ENCODE data around the gene ASTE1. TPM values are rescaled to one million over a fixed set of nuclear protein-coding genes. Genes with fewer than 3 reads are reported as not detected.

Gene ASTE1
- total and polyA plus RNA-seq, 2 of the 8 experiments (the other 6 are each of a cell fraction or from before 2014, with no cell fraction given), result 6.4 TPM; not detected in 1

DNA sequence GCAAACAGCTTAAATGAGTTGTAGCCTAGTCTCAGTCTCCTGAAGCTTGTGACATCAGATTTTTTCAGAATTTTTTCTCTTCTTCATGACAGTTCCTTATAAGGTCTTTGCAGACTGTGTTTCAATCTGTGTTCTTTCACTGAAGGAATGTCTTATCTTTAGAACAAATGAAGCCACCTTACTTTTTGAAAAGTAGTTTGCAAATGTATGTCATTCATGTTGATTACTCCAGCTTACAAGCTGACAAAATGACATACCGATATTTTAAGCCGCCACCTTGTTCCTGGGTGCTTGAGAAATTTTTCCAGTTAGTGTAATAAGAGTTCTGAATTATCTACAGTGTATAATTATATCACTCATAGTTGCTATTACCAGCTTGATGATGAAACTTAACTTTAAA, 57.0 kb downstream of the ASTE1 start:
- 0 out of 2 replicates have a peak, but pooled peaks cover 2% of the 10 kb centered on the region for H3K79me1 ChIP-seq (ENCODE audit: low read depth, low read length)
- no peak overlapping the region for H2BK120ac ChIP-seq (replicated peaks; ENCODE audit: low read depth, low read length)
- peaks cover 0 to 23% (median 2%) of the 10 kb centered on the region in 4 experiments; a peak in 6 of 8 replicates for H3K36me3 ChIP-seq (ENCODE audit: control insufficient read depth in 2 of 4, insufficient read depth in 4 of 4, low read length in 3 of 4)
- no peak overlapping the region for H2BK5ac ChIP-seq (ENCODE audit: low read depth, low read length)
- H3K18ac ChIP-seq (ENCODE audit: extremely low read depth, low read length), result no peak overlapping the region
- 95% methylated on average over 2 of the region's 2 CpGs; no CpG with 5 or more reads in 1 of the 2 experiments for WGBS, 2 experiments (ENCODE audit: extremely low coverage in 1 of 2, insufficient coverage in 1 of 2, insufficient read length in 1 of 2, insufficient replicate concordance in 2 of 2, low coverage in 1 of 2, low lambda C conversion rate in 2 of 2, missing lambda C conversion rate in 1 of 2)
- H2BK12ac ChIP-seq (ENCODE audit: low read depth, low read length), result no peak overlapping the region
- H3K27ac ChIP-seq (ENCODE audit: low read depth, low read length), result no peak overlapping the region
- FAIRE-seq, result no peak
- ChIA-PET POLR2A (ENCODE audit: partially characterized antibody) (no interaction called here), CTCF (ENCODE audit: partially characterized antibody) (no interaction called here)
- no peak for DNase-seq (ENCODE audit: low read depth in 1 of 2, low spot score in 2 of 2)
- H4K8ac ChIP-seq (ENCODE audit: extremely low read depth, insufficient read depth, low read length), result no peak overlapping the region
- no peak overlapping the region for H3K56ac ChIP-seq (replicated peaks; ENCODE audit: insufficient read length, low read depth, low read length)
- no peaks in the 10 kb centered on the region for H3K27me3 ChIP-seq (replicated peaks in 1 of 4; ENCODE audit: control insufficient read depth in 3 of 4, extremely low read depth in 1 of 4, insufficient read depth in 3 of 4, low read length in 3 of 4)
- no peak overlapping the region for H4K5ac ChIP-seq (ENCODE audit: insufficient read length, low read depth, low read length)
- H3K9me3 ChIP-seq (ENCODE audit: insufficient read depth in 2 of 2, low read depth in 1 of 2, low read length in 1 of 2), result no peaks in the 10 kb centered on the region
- H2AFZ ChIP-seq (ENCODE audit: low read length), result no peak overlapping the region
- no peak overlapping the region for H3K4me2 ChIP-seq (ENCODE audit: insufficient read depth in 1 of 2, low read depth in 2 of 2, low read length in 2 of 2)
- no peak overlapping the region for H2AK5ac ChIP-seq (ENCODE audit: low read depth, low read length)
- H3K9ac ChIP-seq (replicated peaks in 1 of 4; ENCODE audit: extremely low read depth in 1 of 4, low read depth in 3 of 4, low read length in 3 of 4), result no peak overlapping the region
- H4K91ac ChIP-seq (replicated peaks; ENCODE audit: insufficient read length, low read length), result no peak overlapping the region
- H4K20me1 ChIP-seq (replicated peaks in 1 of 2; ENCODE audit: control insufficient read depth in 1 of 2, insufficient read depth in 2 of 2, low read length in 2 of 2), result peaks cover 0 to 2% of the 10 kb centered on the region in 2 experiments
- H3K14ac ChIP-seq (ENCODE audit: insufficient read length), result no peak overlapping the region
- no peak overlapping the region for H2BK15ac ChIP-seq (ENCODE audit: low read length)
- H3K23ac ChIP-seq (ENCODE audit: insufficient read length), result no peak overlapping the region
- H3K79me2 ChIP-seq (ENCODE audit: control insufficient read depth in 1 of 2, insufficient read depth in 2 of 2, low read length in 2 of 2), result no peaks in the 10 kb centered on the region
- no peak overlapping the region for H2BK20ac ChIP-seq (ENCODE audit: low read length)
- H3K23me2 ChIP-seq (ENCODE audit: low read depth, low read length), result no peaks in the 10 kb centered on the region; the same call in 1 of the 2 replicates
- no peak for TF ChIP-seq KDM1A (IDR thresholded peaks at IDR 0.05; ENCODE audit: borderline replicate concordance, low read length)
- H3K4ac ChIP-seq (replicated peaks; ENCODE audit: insufficient read length, low read depth, low read length), result no peak overlapping the region
- H3K4me1 ChIP-seq (replicated peaks in 1 of 4; ENCODE audit: control insufficient read depth in 3 of 4, insufficient read depth in 4 of 4, low read length in 3 of 4), result peaks cover 0 to 3% (median 0%) of the 10 kb centered on the region in 4 experiments; a peak in 2 of 7 replicates
- H3K4me3 ChIP-seq (ENCODE audit: extremely low read depth in 1 of 4, insufficient read depth in 2 of 4, low read depth in 3 of 4, low read length in 4 of 4), result no peak overlapping the region
